Endothelial cell of umbilical vein (primary cell): Measurements from ENCODE around the gene QRFP. TPM values are rescaled to one million over a fixed set of nuclear protein-coding genes. Genes with fewer than 3 reads are reported as not detected.

Source experiments
- BruUV-seq: library from RNA; stranded (reverse); fragments of 400-500 nt; replicated peaks from 2 replicates; lab custom pipeline; 2021; lab: Mats Ljungman, UMichigan
- CTCF ChIA-PET: fragments of 300-600, 350-600 bp; sonication (Branson Sonifier 250); formaldehyde crosslinking; loops from one replicate; lab custom pipeline; 2021; ENCODE audit warnings: antibody characterized with exemption, inconsistent platforms; lab: Charles Lee
- POLR2A ChIA-PET: fragments of 300-600, 350-600 bp; sonication (Branson Sonifier 250); formaldehyde crosslinking; loops from one replicate; lab custom pipeline; 2021; ENCODE audit warnings: antibody characterized with exemption, inconsistent platforms; lab: Charles Lee
- DNase-seq: peaks from one replicate; pipeline ENCODE4 v3.0.0-alpha.2; 2011; ENCODE audit warnings: low read depth, low spot score
- FAIRE-seq: peaks from 2 replicates; lab custom pipeline; 2011; peaks lifted over from hg19 to GRCh38; lab: Jason Lieb, UNC
- H2AFZ ChIP-seq: 2 replicates; pipeline ENCODE4 v1.6.0; 2012; ENCODE audit warnings: low read depth, low read length, control low read depth, inconsistent platforms
- H3K27ac ChIP-seq: 2 replicates; pipeline ENCODE4 v1.5.1; 2011; ENCODE audit warnings: low read depth, mild to moderate bottlenecking, control low read depth, low read length, moderate library complexity; ENCODE audit not compliant: insufficient read depth
- H3K27me3 ChIP-seq, 2 experiments: 2 replicates each; pipeline versions ENCODE4 v1.6.0 to v1.6.1; 2011; ENCODE audit warnings: low read length in 2 of 2, mixed read lengths in 1 of 2; ENCODE audit not compliant: control insufficient read depth in 2 of 2, insufficient read depth in 2 of 2
- H3K36me3 ChIP-seq, 2 experiments: 2 replicates in 1 of 2; 3 replicates in 1 of 2; pipeline ENCODE4 v1.5.1; 2011; ENCODE audit warnings: low read length in 2 of 2, mild to moderate bottlenecking in 1 of 2, moderate library complexity in 1 of 2; ENCODE audit not compliant: control insufficient read depth in 2 of 2, insufficient read depth in 2 of 2; ENCODE audit errors: extremely low read depth in 1 of 2
- H3K4me1 ChIP-seq: 3 replicates; pipeline ENCODE4 v1.5.1; 2011; ENCODE audit warnings: mild to moderate bottlenecking, low read length; ENCODE audit not compliant: control insufficient read depth, insufficient read depth; ENCODE audit errors: extremely low read depth
- H3K4me2 ChIP-seq: 2 replicates; pipeline ENCODE4 v1.6.1; 2011; ENCODE audit warnings: low read length, control low read depth, mixed read lengths; ENCODE audit not compliant: insufficient read depth
- H3K4me3 ChIP-seq, 3 experiments: fragments of 200-600 bp in 1 of 3; sonication (generic), shearing (Covaris generic) in 1 of 3; replicated peaks in 1 of 3; 2 replicates each; pipeline ENCODE4 v1.5.1; 2011 to 2016; ENCODE audit warnings: control low read depth in 3 of 3, low read length in 3 of 3, mild to moderate bottlenecking in 2 of 3, inconsistent platforms in 1 of 3, low read depth in 1 of 3, moderate library complexity in 1 of 3; ENCODE audit not compliant: insufficient read depth in 1 of 3
- H3K79me2 ChIP-seq: 2 replicates; pipeline ENCODE4 v1.6.0; 2012; ENCODE audit warnings: low read length, inconsistent platforms; ENCODE audit not compliant: control insufficient read depth, insufficient read depth
- H3K9ac ChIP-seq: replicated peaks from 2 replicates; pipeline ENCODE3; 2011; ENCODE audit warnings: low read length, control low read depth; ENCODE audit not compliant: insufficient read depth; ENCODE audit errors: extremely low read depth
- H3K9me1 ChIP-seq: replicated peaks from 3 replicates; pipeline ENCODE4 v1.6.0; 2011; ENCODE audit warnings: mild to moderate bottlenecking, low read length; ENCODE audit not compliant: control insufficient read depth, insufficient read depth; ENCODE audit errors: extremely low read depth
- H3K9me3 ChIP-seq: replicated peaks from 2 replicates; pipeline ENCODE4 v1.5.1; 2012; ENCODE audit warnings: low read length, inconsistent platforms; ENCODE audit not compliant: control insufficient read depth, insufficient read depth
- H4K20me1 ChIP-seq: replicated peaks from 2 replicates; pipeline ENCODE3; 2011; ENCODE audit warnings: mild to moderate bottlenecking, low read length; ENCODE audit not compliant: control insufficient read depth, insufficient read depth; ENCODE audit errors: extremely low read depth
- CTCF ChIP-seq, 2 donors: IDR thresholded peaks; 1 replicate in 1 of 2; 2 replicates in 1 of 2; pipeline ENCODE4 v1.5.1; 2011; ENCODE audit warnings: low read length in 2 of 2, mild to moderate bottlenecking in 2 of 2, moderate library complexity in 2 of 2, control low read depth in 1 of 2, inconsistent platforms in 1 of 2, low read depth in 1 of 2; ENCODE audit not compliant: insufficient read depth in 1 of 2; ENCODE audit errors: extremely low read depth in 1 of 2
- EZH2 ChIP-seq: IDR thresholded peaks from 2 replicates; pipeline ENCODE4 v1.6.1; 2012; ENCODE audit warnings: borderline replicate concordance, low read depth, mild to moderate bottlenecking, moderate library complexity, low read length, inconsistent platforms; ENCODE audit not compliant: severe bottlenecking
- FOS ChIP-seq: IDR thresholded peaks from 2 replicates; pipeline ENCODE4 v1.6.1; 2011; ENCODE audit warnings: mild to moderate bottlenecking, low read length, moderate library complexity, borderline replicate concordance; ENCODE audit not compliant: insufficient read depth
- GATA2 ChIP-seq: IDR thresholded peaks from 2 replicates; pipeline ENCODE4 v1.7.0; 2011; ENCODE audit warnings: low read depth, mild to moderate bottlenecking, moderate library complexity, mixed read lengths, low read length; ENCODE audit not compliant: insufficient read length, insufficient read depth
- JUN ChIP-seq: IDR thresholded peaks from 2 replicates; pipeline ENCODE4 v1.6.1; 2011; ENCODE audit warnings: borderline replicate concordance, low read depth; ENCODE audit not compliant: insufficient read length, insufficient read depth
- MYC ChIP-seq: IDR thresholded peaks from one replicate; pipeline ENCODE4 v1.6.1; 2011; ENCODE audit warnings: mild to moderate bottlenecking, low read depth, low read length
- POLR2A ChIP-seq: IDR thresholded peaks from 2 replicates; pipeline ENCODE4 v1.6.1; 2012; ENCODE audit warnings: low read depth, mild to moderate bottlenecking, control low read depth, low read length
- POLR2AphosphoS5 ChIP-seq: IDR thresholded peaks from 2 replicates; pipeline ENCODE4 v1.6.1; 2012; ENCODE audit warnings: low read depth, mild to moderate bottlenecking, control low read depth, low read length, moderate library complexity; ENCODE audit not compliant: insufficient read depth
- dilution Hi-C: fragments of 300-500 bp; cut with MboI; formaldehyde crosslinking; loops from one replicate; pipeline ENCODE4 v1.15.0; 2019; ENCODE audit warnings: low sequenced_read_pairs; ENCODE audit not compliant: extremely low pct_ligation_motif_present
- intact Hi-C: fragments of 100-400 bp; cut with micrococcal nuclease; formaldehyde crosslinking; loops from one replicate; pipeline ENCODE4 v1.10.0; 2022
- polyA plus RNA-seq, 4 experiments: library from polyadenylated mRNA; depleted of rRNA in 3 of 4; stranded (reverse) in 3 of 4; unstranded in 1 of 4; fragments of >200 nt; gene quantifications; 2 replicates each; pipeline versions ENCODE4 v1.2.1 to v1.2.3, GENCODE V29; 2011 to 2012; ENCODE audit warnings: missing spikeins in 1 of 4
- total RNA-seq: library from RNA; stranded (reverse); gene quantifications from 2 replicates; pipeline ENCODE4 v1.2.3, GENCODE V29; 2021
- TF ChIP-seq, protein P1 (sequence below): IDR thresholded peaks from 2 replicates; pipeline ENCODE4 v1.6.1; 2011; ENCODE audit not compliant: insufficient read depth, insufficient read length

The QRFP gene
- total and polyA plus RNA-seq, 2 donors (not counting 3 experiments of a cell fraction or from before 2014, with no cell fraction given), result not detected

DNA sequence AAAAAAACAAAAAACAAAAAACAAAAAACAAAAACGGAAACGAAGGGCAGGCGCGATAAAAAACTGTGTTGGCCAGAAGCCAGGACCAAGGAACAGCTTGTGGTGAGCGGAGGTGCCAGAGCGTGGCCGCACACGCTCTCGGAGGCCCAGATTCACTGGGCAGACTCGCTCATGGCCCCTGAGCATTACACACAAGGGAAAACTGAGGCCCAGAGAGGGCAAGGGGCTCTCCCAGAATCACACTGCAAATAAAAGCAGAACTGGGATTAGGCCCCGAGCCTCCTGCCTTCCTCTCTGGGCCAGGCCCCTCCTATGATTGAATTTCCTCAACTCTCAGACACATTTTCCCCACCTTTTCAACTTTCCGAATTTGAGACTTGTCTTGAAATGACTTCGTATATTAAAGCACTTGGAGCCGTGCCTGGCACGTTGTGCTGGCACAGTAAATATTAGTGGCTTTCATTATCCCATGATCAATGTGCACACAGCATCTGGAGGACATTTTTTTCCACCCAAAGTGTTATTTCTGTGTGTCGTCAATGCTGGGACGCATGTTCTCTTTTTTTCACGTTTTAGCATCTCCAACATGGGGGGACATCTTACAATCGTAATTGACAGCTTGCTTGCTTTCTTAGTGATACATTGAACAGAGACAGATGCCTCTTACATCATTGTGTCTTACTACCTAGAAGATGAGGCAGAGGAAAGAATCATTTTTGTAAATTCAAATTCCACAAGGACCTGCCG lies 35.1 kb upstream of the QRFP start:
- BruUV-seq, result no TSS peak
- Histone ChIP-seq H3K9ac (no peak overlapping the region), H3K27me3 (peaks cover 12 to 16% of the 10 kb centered on the region in 2 experiments), H3K36me3 (no peaks in the 10 kb centered on the region), H3K4me3 (no peak overlapping the region), H3K9me3 (no peaks in the 10 kb centered on the region), H3K79me2 (no peaks in the 10 kb centered on the region), H3K9me1 (no peaks in the 10 kb centered on the region), H3K4me2 (no peak overlapping the region), H4K20me1 (no peaks in the 10 kb centered on the region), H2AFZ (no peak overlapping the region), H3K27ac (no peak overlapping the region), H3K4me1 (peaks cover 7% of the 10 kb centered on the region)
- ChIA-PET POLR2A (no interaction called here), CTCF (interaction anchor here (2.2 kb wide), 1 partner anchor 38 kb away, joined by 6 read pairs; no protein-coding TSS in a partner anchor)
- intact Hi-C loops (no loop called here), dilution Hi-C loops (no loop called here)
- DNase-seq (no peak), FAIRE-seq (no peak)
- TF ChIP-seq MYC, result no peak
- TF ChIP-seq FOS, result no peak
- no peak for TF ChIP-seq CTCF (IDR thresholded peaks at IDR 0.05; ENCODE audit: extremely low read depth in 1 of 2, insufficient read depth in 1 of 2, low read depth in 1 of 2, low read length in 2 of 2)
- TF ChIP-seq, protein P1, sequence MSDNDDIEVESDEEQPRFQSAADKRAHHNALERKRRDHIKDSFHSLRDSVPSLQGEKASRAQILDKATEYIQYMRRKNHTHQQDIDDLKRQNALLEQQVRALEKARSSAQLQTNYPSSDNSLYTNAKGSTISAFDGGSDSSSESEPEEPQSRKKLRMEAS, result no peak
- TF ChIP-seq JUN, result no peak
- TF ChIP-seq EZH2, result no peak
- no peak for TF ChIP-seq POLR2AphosphoS5
- no peak for TF ChIP-seq POLR2A
- TF ChIP-seq GATA2, result no peak
